Fibroblast of peridontal ligament (primary cell): ENCODE results near the gene CDH15.

Source experiments
- DNase-seq: peaks from one replicate; pipeline ENCODE4 v3.0.0-alpha.2; 2010; ENCODE audit errors: extremely low read depth

Gene CDH15, protein sequence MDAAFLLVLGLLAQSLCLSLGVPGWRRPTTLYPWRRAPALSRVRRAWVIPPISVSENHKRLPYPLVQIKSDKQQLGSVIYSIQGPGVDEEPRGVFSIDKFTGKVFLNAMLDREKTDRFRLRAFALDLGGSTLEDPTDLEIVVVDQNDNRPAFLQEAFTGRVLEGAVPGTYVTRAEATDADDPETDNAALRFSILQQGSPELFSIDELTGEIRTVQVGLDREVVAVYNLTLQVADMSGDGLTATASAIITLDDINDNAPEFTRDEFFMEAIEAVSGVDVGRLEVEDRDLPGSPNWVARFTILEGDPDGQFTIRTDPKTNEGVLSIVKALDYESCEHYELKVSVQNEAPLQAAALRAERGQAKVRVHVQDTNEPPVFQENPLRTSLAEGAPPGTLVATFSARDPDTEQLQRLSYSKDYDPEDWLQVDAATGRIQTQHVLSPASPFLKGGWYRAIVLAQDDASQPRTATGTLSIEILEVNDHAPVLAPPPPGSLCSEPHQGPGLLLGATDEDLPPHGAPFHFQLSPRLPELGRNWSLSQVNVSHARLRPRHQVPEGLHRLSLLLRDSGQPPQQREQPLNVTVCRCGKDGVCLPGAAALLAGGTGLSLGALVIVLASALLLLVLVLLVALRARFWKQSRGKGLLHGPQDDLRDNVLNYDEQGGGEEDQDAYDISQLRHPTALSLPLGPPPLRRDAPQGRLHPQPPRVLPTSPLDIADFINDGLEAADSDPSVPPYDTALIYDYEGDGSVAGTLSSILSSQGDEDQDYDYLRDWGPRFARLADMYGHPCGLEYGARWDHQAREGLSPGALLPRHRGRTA

DNA sequence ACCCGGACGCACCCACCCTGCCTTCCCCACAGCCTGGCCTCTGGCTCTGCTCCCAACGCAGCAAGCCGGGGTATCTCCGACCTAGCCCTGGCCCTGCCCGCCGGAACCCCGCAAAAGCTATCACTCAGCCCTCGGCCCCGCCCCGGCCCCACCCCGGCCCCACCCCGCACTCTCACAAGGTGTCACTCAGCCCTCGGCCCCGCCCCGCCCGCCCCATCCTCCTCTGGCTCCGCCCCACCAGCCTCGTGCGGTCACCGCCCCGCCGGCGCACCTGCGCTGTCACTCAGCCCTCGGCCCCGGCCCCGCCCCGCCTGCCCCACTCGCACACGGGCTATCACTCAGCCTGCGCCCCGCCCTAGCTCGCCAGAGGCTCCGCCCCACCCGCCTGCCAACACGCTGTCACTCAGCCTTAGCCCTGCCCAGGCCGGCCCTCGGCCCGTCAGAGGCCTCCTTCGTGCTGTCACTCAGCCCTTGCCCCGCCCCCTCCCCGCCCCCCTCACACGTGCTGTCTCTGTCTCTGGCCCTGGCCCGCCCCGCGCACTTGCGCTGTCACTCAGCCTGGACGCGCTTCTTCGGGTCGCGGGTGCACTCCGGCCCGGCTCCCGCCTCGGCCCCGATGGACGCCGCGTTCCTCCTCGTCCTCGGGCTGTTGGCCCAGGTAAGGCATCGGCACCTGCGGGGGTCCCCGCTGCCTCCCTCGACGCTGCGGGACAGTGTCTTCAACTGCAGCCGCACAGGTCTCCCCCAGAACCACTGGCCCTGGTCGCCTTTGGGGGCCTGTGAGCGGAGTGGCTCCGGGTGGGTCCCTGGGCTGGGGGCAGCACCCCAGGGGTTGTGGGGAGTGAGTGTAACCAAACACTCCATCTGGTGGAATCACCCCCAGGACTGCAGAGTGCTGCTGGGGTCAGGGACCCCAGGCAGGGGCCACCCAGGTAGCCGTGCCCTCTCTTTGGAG, at the start of gene CDH15:
TSS of gene CDH15 (plus strand) at position 533 of the 955 bp plus-strand sequence. CDS start at position 617, 84 bp downstream.
- DNase-seq: peak; percentile 69

DNA sequence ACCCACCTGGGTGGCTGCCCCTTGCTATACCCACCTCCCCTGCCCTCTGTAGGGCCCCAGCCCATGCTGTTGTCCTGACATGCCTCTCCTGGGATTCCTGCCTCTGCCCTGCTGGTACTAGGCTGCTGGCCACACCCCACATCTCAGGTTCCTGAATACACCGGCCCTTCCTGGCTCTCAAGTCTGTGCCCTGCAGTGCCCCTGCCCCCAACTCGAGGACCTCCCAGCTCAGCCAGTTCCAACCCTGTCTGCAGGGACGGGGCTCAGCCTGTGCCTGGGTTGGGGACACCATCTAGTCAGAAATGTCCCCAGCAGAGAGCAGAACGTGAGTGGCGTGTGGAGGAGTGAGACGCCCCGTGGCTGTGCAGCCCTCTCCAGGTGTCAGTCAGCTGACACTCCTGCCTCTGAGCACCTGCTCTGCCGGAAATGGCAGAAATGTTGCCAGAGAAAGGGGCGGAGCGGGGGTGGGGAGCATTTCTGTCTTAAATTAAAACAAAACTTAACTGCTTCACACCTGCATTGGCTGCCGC, 49.2 kb upstream of the CDH15 start:
- DNase-seq: no peak

- no peak for DNase-seq
These were observed 48.3 kb upstream of the CDH15 start for GRCh38 chr16:89123001-89123830.

- no peak for DNase-seq
These were observed 47.8 kb upstream of the CDH15 start for GRCh38 chr16:89123831-89124100.

DNA sequence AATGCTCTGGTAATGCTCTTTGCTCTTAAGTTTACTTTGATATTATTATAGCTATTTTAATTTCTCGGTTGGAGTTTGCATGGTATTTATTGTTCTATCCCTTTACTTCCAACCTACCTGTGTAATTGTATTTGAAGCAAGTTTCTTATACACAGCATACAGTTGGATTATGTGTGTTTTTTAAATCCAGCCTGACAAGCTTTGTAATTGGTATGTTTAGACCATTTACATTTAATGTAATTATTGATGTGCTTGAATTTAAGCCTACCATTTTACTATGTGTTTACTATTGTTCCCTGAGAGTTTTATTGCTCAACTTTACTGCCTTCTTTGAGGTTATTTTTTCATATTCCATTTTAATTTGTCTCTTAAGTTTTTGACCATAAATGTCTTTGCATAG, 42.2 kb upstream of the CDH15 start:
- DNase-seq: no peak

GRCh38 chr16:89130448-89130847, 41.1 kb upstream of the CDH15 start:
- no peak for DNase-seq

DNA sequence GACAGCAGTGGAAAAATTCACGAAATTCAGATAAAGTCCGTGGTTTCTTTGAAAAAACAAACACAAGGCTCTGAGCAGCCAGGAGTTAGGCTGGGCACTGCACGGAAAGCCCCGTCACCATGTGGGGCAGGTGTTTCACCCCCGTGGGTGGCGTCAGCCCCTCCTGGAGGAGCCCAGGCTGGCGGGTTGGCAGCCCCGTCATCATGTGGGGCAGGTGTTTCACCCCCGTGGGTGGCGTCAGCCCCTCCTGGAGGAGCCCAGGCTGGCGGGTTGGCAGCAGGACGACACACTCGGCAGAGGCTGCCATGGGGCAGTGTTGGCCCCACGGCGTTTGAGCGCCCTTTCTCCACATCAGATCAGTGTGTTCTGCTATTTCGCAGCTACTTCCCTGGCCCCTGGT, 39.8 kb upstream of the CDH15 start:
- no peak for DNase-seq

DNA sequence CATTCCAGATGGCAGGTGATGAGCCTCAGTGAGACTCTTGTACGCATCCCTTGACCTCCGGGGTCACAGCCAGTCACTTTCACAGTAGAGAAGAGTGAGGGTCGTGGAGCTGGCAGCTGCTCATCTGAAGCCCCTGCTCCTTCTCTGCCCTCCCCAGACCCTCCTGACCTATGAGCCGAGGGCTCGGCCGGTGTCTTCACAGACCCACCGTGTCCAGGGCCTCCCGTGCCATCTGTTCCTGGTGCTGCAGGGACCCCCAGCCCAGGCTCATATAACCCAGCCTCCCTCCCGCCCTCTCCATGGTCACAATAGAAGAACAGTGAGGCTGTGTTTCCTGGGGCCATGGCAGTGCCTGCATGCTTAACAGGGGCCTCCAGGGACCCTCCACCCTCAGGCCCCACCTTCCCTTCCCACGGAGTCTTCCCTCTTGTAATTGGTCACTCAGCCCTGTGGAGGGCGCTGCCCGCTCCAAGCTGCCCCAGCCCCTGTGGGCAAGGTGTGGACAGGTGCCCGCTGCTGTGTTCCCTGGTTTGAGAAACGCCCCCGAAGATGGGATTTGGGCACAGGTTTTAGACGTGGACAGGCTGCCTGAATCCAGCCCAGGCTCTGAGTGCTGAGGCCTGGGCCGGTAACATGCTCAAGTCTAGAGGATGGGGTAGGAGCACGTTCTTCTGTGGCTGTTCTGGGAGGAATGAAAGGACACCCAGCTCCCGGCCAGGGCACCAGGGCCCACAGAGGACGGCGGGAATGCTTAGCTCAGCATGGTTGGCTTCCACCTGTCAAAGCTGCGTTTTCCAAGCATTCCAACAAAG, 39.1 kb upstream of the CDH15 start:
- no peak for DNase-seq

- DNase-seq: no peak
These were observed 38.0 kb upstream of the CDH15 start for GRCh38 chr16:89133457-89134127.

DNA sequence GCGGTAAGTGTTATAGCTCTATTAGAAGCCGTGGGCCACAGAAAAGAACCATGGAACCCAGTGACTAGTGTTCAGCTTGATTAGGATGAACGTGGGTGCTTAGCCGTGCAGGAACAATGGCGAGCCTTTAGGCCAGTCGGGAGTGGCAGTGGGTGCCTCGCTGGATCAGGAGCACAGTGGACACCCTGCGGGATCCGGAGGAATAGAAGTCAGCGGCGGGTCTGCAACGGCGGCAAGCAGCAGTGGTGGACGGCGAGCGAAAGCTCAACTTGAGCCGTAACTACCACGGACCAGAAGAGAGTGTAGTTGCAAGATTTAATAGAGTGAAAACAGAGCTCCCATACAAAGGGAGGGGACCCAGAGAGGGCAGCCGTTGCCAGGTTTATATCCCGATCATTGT, 37.3 kb upstream of the CDH15 start:
- DNase-seq: no peak

DNA sequence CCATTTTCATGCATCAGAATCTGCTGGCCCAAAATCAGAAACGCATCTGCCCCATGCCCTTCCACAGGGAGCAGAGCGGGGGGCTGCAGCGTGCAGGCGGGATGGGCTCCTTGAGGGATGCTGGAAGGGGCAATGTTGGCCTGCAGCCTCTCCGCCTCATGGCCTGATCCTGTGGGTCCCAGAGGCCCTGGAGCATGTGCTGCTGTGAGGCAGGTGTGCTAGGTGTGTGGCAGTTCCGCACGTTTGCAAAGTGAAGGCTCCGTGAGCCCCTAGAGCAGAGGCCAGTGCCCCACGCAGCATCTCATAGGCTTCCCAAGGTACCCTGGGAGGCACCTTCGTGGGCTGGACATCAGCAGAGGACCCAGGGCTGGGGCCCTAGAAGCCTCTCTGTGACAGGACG, 36.4 kb upstream of the CDH15 start:
- DNase-seq: no peak

- no peak for DNase-seq
These were observed 35.4 kb upstream of the CDH15 start for GRCh38 chr16:89135971-89136765.

DNA sequence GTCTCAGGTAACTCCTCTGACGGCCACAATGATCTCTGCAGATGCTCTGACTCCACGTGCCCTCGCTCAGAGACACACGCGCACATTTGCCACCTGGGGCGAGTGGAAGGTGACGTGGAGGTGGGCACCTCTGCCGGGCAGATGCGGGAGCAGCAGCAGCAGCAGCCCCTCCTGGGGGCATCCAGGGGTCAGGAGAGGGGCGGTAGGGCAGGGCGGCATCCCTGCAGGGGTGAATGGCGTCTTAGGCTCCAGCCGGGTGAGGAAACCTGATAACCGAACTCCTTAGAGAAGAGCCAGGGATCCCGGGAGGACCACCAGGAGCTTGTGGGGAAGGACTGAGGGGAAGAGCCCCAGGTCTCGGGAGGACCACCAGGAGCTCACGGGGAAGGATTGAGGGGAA, 34.6 kb upstream of the CDH15 start:
- no peak for DNase-seq

DNA sequence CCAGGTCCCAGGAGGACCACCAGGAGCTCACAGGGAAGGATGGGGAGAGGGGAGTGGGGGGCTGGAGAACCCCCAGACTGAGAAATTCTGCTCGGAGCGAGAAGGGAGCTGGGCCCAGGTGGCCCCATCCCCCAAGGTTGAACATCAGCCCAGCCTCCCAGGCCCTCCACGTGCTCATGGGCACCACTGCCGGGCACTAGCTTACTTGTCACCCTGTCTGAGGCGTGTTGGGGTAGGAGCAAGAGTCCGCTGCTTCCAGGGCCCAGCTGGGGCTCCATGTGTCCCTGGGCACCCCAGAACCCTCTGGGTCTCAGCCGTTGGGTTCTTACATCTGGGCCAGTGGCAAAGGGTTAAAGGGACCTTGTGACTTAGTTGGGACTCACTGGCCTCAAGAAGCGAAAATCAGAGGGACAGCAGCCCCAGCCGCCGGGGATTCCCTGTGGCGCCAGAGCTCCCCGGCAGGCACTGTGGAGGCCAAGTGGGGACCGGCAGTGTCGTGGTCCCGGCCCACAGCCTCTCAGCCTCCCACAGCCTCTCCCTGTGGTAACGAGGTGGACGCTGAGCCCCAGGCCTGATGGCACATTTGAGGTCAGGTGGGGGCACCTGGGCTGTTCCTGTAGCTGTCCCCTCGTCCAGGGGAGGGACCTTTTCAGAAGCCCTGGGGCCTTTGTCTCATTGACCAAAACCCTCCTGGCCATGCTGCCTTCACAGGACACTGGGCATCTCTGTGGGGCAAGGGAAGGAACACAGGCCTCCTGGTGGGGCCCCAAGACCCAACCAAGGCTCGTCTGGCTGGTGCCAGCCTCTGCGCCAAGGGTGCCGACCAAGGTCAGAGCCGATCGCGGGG, 33.7 kb upstream of the CDH15 start:
- no peak for DNase-seq

- no peak for DNase-seq
These were observed 33.1 kb upstream of the CDH15 start for GRCh38 chr16:89138513-89138795.

DNA sequence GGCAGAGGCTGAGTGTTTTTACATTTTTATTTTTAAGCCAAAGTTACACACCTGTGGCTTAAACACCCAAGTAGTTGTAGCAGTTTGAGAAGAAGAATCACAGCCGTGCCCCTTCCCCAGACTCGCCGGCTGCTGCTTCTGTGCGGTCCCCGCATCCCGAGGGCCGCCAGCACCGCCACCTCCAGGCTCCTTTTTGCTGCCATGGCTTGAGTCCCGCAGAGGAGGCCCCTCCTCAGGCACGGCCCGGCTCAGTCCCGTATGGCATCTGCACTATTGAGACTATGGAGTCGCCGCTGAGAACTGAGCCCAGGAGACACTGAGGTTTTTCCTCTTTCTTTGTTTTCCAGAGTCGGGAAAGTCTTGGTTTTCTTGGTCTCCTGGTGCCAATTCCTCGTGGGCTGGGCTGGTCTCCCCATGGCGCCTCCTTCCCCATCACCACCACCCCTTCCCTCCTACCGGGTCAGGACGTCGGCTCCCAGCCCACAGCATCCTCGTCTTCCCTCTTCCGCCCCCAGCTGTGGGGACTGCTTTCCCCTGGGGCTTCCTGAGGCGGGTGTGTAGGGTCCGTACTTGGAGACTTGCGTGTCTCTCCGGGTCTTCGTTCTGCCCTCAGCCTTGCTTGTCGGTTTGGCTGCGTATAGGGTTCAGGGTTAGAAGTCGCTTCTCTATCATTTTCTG, 32.6 kb upstream of the CDH15 start:
- no peak for DNase-seq

- no peak for DNase-seq
These were observed 31.6 kb upstream of the CDH15 start for GRCh38 chr16:89139907-89140361.
